H9 (cell line): ENCODE measurements around the gene PDCD1. TPM values are rescaled to one million over a fixed set of nuclear protein-coding genes. Genes with fewer than 3 reads are reported as not detected.
A peak's percentile ranks its signal among the peaks of the same experiment; 100 is the strongest.
"Not testable (repeated sequence)": the region's sequence is repeated elsewhere in the genome, so short reads cannot be mapped to it uniquely, and the experiment has no call there.

ENCODE experiments used
- DNase-seq: peaks from one replicate; pipeline ENCODE4 v3.0.0-alpha.2; 2017
- H2AFZ ChIP-seq: one replicate; pipeline ENCODE4 v1.6.1; 2013; ENCODE audit warnings: mild to moderate bottlenecking, low read length, control low read depth, moderate library complexity
- H2AK5ac ChIP-seq: 2 replicates; pipeline ENCODE4 v1.6.1; 2013; ENCODE audit warnings: low read length, control low read depth, mixed read lengths; ENCODE audit not compliant: insufficient read length
- H2BK120ac ChIP-seq: one replicate; pipeline ENCODE4 v1.6.1; 2013; ENCODE audit warnings: low read depth, mild to moderate bottlenecking, low read length, control low read depth, inconsistent platforms; ENCODE audit not compliant: poor library complexity, severe bottlenecking
- H2BK12ac ChIP-seq: 2 replicates; pipeline ENCODE4 v1.6.1; 2013; ENCODE audit warnings: low read length, control low read depth, mixed read lengths, low read depth; ENCODE audit not compliant: insufficient read length
- H2BK15ac ChIP-seq: 2 replicates; pipeline ENCODE4 v1.6.1; 2013; ENCODE audit warnings: low read depth, low read length, control low read depth
- H2BK20ac ChIP-seq: one replicate; pipeline ENCODE4 v1.6.1; 2013; ENCODE audit warnings: low read depth, mild to moderate bottlenecking, low read length, control low read depth, inconsistent platforms; ENCODE audit not compliant: poor library complexity, severe bottlenecking
- H2BK5ac ChIP-seq: 2 replicates; pipeline ENCODE4 v1.6.1; 2013; ENCODE audit warnings: low read length, control low read depth, mixed read lengths; ENCODE audit not compliant: insufficient read length
- H3K14ac ChIP-seq: 2 replicates; pipeline ENCODE4 v1.6.1; 2013; ENCODE audit warnings: low read length, control low read depth; ENCODE audit not compliant: insufficient read depth
- H3K18ac ChIP-seq: 2 replicates; pipeline ENCODE4 v1.6.1; 2013; ENCODE audit warnings: low read depth, mild to moderate bottlenecking, mixed read lengths, low read length, control low read depth; ENCODE audit not compliant: insufficient read length
- H3K23ac ChIP-seq: 2 replicates; pipeline ENCODE4 v1.6.1; 2013; ENCODE audit warnings: low read length, control low read depth, mixed read lengths, low read depth; ENCODE audit not compliant: insufficient read length
- H3K23me2 ChIP-seq: 2 replicates; pipeline ENCODE4 v1.6.1; 2013; ENCODE audit warnings: low read depth, mild to moderate bottlenecking, mixed read lengths, low read length, control low read depth; ENCODE audit not compliant: insufficient read length, poor library complexity, severe bottlenecking
- H3K27ac ChIP-seq: 2 replicates; pipeline ENCODE4 v1.5.1; 2013; ENCODE audit warnings: low read length, control low read depth, mixed read lengths, low read depth; ENCODE audit not compliant: insufficient read length
- H3K27me3 ChIP-seq: 2 replicates; pipeline ENCODE4 v1.6.1; 2013; ENCODE audit warnings: low read length, control low read depth, inconsistent platforms; ENCODE audit not compliant: insufficient read depth
- H3K4ac ChIP-seq: 2 replicates; pipeline ENCODE4 v1.6.1; 2013; ENCODE audit warnings: low read depth, mild to moderate bottlenecking, control low read depth, inconsistent platforms, low read length, moderate library complexity
- H3K4me1 ChIP-seq: 2 replicates; pipeline ENCODE4 v1.6.1; 2013; ENCODE audit warnings: low read length, control low read depth, inconsistent platforms; ENCODE audit not compliant: insufficient read depth
- H3K4me2 ChIP-seq: 2 replicates; pipeline ENCODE4 v1.6.1; 2013; ENCODE audit warnings: low read length, control low read depth, mixed read lengths; ENCODE audit not compliant: insufficient read length, insufficient read depth
- H3K56ac ChIP-seq: 2 replicates; pipeline ENCODE4 v1.6.1; 2013; ENCODE audit warnings: low read depth, mild to moderate bottlenecking, mixed read lengths, low read length, control low read depth; ENCODE audit not compliant: insufficient read length
- H3K79me1 ChIP-seq: 2 replicates; pipeline ENCODE4 v1.6.1; 2013; ENCODE audit warnings: low read depth, mild to moderate bottlenecking, moderate library complexity, low read length, control low read depth, inconsistent platforms; ENCODE audit not compliant: insufficient read depth, poor library complexity, severe bottlenecking
- H3K79me2 ChIP-seq: 2 replicates; pipeline ENCODE4 v1.6.1; 2013; ENCODE audit warnings: low read length, control low read depth, inconsistent platforms; ENCODE audit not compliant: insufficient read depth
- H3K9ac ChIP-seq: 2 replicates; pipeline ENCODE4 v1.6.1; 2013; ENCODE audit warnings: low read length, control low read depth, mixed read lengths; ENCODE audit not compliant: insufficient read length; ENCODE audit errors: extremely low read depth
- H3K9me3 ChIP-seq: one replicate; pipeline ENCODE4 v1.6.1; 2013; ENCODE audit warnings: low read depth, low read length, inconsistent platforms; ENCODE audit not compliant: control insufficient read depth
- H3T11ph ChIP-seq: one replicate; pipeline ENCODE4 v1.6.1; 2013; ENCODE audit warnings: mild to moderate bottlenecking, low read length, control low read depth, inconsistent platforms
- H4K20me1 ChIP-seq: one replicate; pipeline ENCODE4 v1.6.1; 2013; ENCODE audit not compliant: control insufficient read depth, insufficient read length, insufficient read depth
- H4K5ac ChIP-seq: 2 replicates; pipeline ENCODE4 v1.6.1; 2013; ENCODE audit warnings: low read depth, mild to moderate bottlenecking, mixed read lengths, low read length, control low read depth; ENCODE audit not compliant: insufficient read length
- H4K8ac ChIP-seq: replicated peaks from 2 replicates; pipeline ENCODE4 v1.6.1; 2013; ENCODE audit warnings: low read length, control low read depth, mixed read lengths, low read depth; ENCODE audit not compliant: insufficient read length
- H4K91ac ChIP-seq: 2 replicates; pipeline ENCODE4 v1.6.1; 2013; ENCODE audit warnings: low read depth, mild to moderate bottlenecking, moderate library complexity, mixed read lengths, low read length, control low read depth; ENCODE audit not compliant: insufficient read length
- H3K27ac Mint-ChIP-seq, 3 experiments: 2 replicates in 2 of 3; 3 replicates in 1 of 3; pipeline ENCODE4 v1.8.0; 2020 to 2021; ENCODE audit warnings: mixed read lengths in 3 of 3, mild to moderate bottlenecking in 1 of 3, moderate library complexity in 1 of 3
- H3K27me3 Mint-ChIP-seq: 2 replicates; pipeline ENCODE4 v1.8.0; 2021; ENCODE audit warnings: low read depth, mild to moderate bottlenecking, moderate library complexity, mixed read lengths
- H3K36me3 Mint-ChIP-seq, 3 experiments: 2 replicates in 2 of 3; 3 replicates in 1 of 3; pipeline ENCODE4 v1.8.0; 2020 to 2021; ENCODE audit warnings: low read depth in 3 of 3, mixed read lengths in 3 of 3; ENCODE audit not compliant: insufficient read depth in 1 of 3
- H3K4me1 Mint-ChIP-seq, 2 experiments: 2 replicates each; pipeline ENCODE4 v1.8.0; 2020; ENCODE audit warnings: mixed read lengths in 2 of 2
- H3K4me3 Mint-ChIP-seq, 2 experiments: 2 replicates in 1 of 2; 3 replicates in 1 of 2; pipeline ENCODE4 v1.8.0; 2020 to 2021; ENCODE audit warnings: mild to moderate bottlenecking in 2 of 2, mixed read lengths in 2 of 2, moderate library complexity in 1 of 2
- H3K9me3 Mint-ChIP-seq, 2 experiments: 2 replicates in 1 of 2; 3 replicates in 1 of 2; pipeline ENCODE4 v1.8.0; 2020; ENCODE audit warnings: mild to moderate bottlenecking in 2 of 2, mixed read lengths in 2 of 2, moderate library complexity in 1 of 2
- WGBS: extraction: QIAGEN DNeasy Blood & Tissue Kit; methylation state at CpG from one replicate; pipeline ENCODE4 v1.1.7; 2013; ENCODE audit warnings: missing lambda C conversion rate, low lambda C conversion rate, mixed read lengths; ENCODE audit not compliant: insufficient read length; ENCODE audit errors: extremely low coverage; 5-methylcytosine and 5-hydroxymethylcytosine counted together
- total RNA-seq: library from RNA; stranded (reverse); gene quantifications from 2 replicates; pipeline ENCODE4 v1.2.1, GENCODE V29; 2021
- TF ChIP-seq, protein P1 (sequence below): fragments of 200-600 bp; sonication (generic); conservative IDR thresholded peaks from 3 replicates; pipeline ENCODE4 v1.8.0; 2021; ENCODE audit warnings: antibody characterized with exemption, mild to moderate bottlenecking

PDCD1 gene
- total RNA-seq, 1 experiment from 2014 or later = 1.6 TPM

DNA sequence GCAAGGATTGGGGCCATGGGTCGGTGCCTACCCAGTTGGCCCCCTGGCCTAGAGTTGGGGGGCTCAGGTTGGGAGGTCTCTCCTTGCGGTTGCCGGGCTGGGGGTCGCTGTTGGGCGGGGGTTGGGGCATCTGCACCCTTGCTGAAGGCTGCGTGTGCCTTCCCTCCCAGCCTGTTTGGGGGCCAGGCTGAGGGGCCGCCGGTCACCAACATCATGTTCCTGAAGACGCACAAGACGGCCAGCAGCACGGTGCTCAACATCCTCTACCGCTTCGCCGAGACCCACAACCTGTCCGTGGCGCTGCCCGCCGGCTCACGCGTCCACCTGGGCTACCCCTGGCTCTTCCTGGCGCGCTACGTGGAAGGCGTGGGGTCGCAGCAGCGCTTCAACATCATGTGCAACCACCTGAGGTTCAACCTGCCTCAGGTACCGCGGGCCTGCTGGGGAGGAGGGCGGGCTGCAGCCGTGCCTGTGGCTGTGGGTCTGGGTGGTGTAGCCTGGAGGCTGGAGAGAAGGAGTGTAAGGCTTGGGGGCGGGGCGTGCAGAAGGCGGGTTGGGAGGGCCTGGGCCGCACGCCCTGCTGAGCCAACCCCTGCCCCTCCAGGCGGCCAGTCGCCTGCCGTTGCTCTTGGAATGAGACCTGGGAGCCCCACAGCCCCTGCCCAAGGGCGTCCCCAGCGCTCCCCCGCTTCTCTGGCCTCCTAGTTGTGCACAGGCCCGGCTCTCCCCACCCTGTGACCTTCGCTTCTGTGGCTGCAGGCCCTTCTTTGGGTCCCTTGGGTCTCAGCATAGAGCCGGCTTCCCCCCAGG lies 56.9 kb downstream of the PDCD1 start:
- Histone ChIP-seq H4K5ac (no peak overlapping the region), H3K14ac (no peak overlapping the region), H3K9ac (no peak overlapping the region), H4K8ac (no peak overlapping the region), H4K91ac (no peak overlapping the region), H2BK120ac (no peak overlapping the region), H3T11ph (no peak overlapping the region), H3K4ac (no peak overlapping the region), H3K56ac (no peak overlapping the region), H2BK15ac (no peak overlapping the region), H2BK12ac (no peak overlapping the region), H3K27ac (no peak overlapping the region), H3K4me1 (peaks cover 5% of the 10 kb centered on the region; the same call in 1 of the 2 replicates), H2AK5ac (no peak overlapping the region), H3K18ac (no peak overlapping the region), H3K9me3 (no peaks in the 10 kb centered on the region), H3K4me2 (no peak overlapping the region), H3K79me2 (no peaks in the 10 kb centered on the region), H3K23me2 (no peaks in the 10 kb centered on the region), H3K79me1 (no peaks in the 10 kb centered on the region), H4K20me1 (no peaks in the 10 kb centered on the region), H2BK5ac (no peak overlapping the region), H3K27me3 (peaks cover 9% of the 10 kb centered on the region; the same call in 1 of the 2 replicates), H2AFZ (no peak overlapping the region), H2BK20ac (no peak overlapping the region), H3K23ac (no peak overlapping the region)
- Mint-ChIP-seq H3K27ac (no peak overlapping the region), H3K4me3 (no peak overlapping the region), H3K9me3 (no peaks in the 10 kb centered on the region), H3K27me3 (peaks cover 19% of the 10 kb centered on the region), H3K4me1 (peaks cover 2 to 27% of the 10 kb centered on the region in 2 experiments; a peak in 3 of 4 replicates), H3K36me3 (no peaks in the 10 kb centered on the region)
- TF ChIP-seq, protein P1, sequence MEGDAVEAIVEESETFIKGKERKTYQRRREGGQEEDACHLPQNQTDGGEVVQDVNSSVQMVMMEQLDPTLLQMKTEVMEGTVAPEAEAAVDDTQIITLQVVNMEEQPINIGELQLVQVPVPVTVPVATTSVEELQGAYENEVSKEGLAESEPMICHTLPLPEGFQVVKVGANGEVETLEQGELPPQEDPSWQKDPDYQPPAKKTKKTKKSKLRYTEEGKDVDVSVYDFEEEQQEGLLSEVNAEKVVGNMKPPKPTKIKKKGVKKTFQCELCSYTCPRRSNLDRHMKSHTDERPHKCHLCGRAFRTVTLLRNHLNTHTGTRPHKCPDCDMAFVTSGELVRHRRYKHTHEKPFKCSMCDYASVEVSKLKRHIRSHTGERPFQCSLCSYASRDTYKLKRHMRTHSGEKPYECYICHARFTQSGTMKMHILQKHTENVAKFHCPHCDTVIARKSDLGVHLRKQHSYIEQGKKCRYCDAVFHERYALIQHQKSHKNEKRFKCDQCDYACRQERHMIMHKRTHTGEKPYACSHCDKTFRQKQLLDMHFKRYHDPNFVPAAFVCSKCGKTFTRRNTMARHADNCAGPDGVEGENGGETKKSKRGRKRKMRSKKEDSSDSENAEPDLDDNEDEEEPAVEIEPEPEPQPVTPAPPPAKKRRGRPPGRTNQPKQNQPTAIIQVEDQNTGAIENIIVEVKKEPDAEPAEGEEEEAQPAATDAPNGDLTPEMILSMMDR = no peak
- WGBS = no CpG with 5 or more reads among the region's 44 CpGs
- peak; percentile 69 for DNase-seq

DNA sequence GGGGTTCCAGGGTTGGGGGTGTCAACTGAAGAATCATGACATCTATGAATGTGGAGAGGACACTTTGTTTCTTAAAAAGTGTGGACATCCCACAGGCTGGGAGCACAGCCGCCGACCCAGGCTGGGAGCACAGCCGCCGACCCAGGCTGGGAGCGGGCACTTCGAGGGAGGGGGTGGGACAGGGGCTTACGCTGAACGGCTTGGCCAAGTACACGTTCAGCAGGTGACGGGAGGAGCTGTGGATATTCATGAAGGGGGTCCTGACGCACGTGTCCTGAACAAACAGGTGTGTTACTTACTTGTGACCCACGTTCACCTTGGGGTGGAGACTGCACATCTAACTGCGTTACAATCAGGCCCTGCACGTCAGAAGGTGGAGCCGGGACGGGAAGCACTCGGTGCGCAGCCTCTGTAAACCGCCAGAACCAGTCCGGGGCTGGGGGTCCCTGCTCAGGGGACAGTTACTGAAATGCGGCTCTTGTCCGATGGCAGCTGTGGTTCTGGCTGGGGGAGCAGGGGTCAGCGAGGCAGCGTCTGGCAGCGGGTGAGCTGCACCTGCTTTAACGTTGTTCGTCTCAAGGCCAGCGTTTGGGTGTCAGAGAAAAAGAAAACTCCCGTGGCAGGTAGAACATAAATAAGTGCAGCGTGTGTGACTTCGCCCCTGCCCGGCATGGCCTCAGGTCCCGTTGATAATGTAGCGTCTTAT lies 58.3 kb downstream of the PDCD1 start:
- not testable (repeated sequence) for H3K4ac ChIP-seq, H3K23me2 ChIP-seq, H3K23ac ChIP-seq, DNase-seq, H4K91ac ChIP-seq, H3K4me3 Mint-ChIP-seq, H3K36me3 Mint-ChIP-seq, H2AFZ ChIP-seq, H2BK15ac ChIP-seq, H3K14ac ChIP-seq, H2BK120ac ChIP-seq, H3K27ac ChIP-seq, H2AK5ac ChIP-seq, H3K9me3 ChIP-seq, H3K4me2 ChIP-seq, H3K27ac Mint-ChIP-seq, H3K18ac ChIP-seq, H2BK5ac ChIP-seq, H2BK12ac ChIP-seq, H3K79me1 ChIP-seq, H3K9me3 Mint-ChIP-seq, H3K4me1 ChIP-seq, H3K56ac ChIP-seq, H4K8ac ChIP-seq, H4K20me1 ChIP-seq, H3T11ph ChIP-seq, H3K27me3 ChIP-seq, H2BK20ac ChIP-seq, H3K9ac ChIP-seq, H4K5ac ChIP-seq, H3K79me2 ChIP-seq
- Mint-ChIP-seq H3K27me3 (peaks cover 19% of the 10 kb centered on the region), H3K4me1 (peaks cover 2 to 27% of the 10 kb centered on the region in 2 experiments; a peak in 3 of 4 replicates)
- no CpG with 5 or more reads among the region's 35 CpGs for WGBS
